Stimulated activated CD8-positive, alpha-beta memory T cell treated with anti-CD3 and anti-CD28 coated beads, Interleukin-15, amount 100 ng/mL, for 24 hours (primary cell): Measurements from ENCODE around the gene COL26A1.
"Not testable (repeated sequence)": the region's sequence is repeated elsewhere in the genome, so short reads cannot be mapped to it uniquely, and the experiment has no call there.

Experiments
- DNase-seq: peaks from one replicate; pipeline ENCODE4 v3.0.0-alpha.2; 2020; ENCODE audit warnings: low read depth

COL26A1 gene

DNA sequence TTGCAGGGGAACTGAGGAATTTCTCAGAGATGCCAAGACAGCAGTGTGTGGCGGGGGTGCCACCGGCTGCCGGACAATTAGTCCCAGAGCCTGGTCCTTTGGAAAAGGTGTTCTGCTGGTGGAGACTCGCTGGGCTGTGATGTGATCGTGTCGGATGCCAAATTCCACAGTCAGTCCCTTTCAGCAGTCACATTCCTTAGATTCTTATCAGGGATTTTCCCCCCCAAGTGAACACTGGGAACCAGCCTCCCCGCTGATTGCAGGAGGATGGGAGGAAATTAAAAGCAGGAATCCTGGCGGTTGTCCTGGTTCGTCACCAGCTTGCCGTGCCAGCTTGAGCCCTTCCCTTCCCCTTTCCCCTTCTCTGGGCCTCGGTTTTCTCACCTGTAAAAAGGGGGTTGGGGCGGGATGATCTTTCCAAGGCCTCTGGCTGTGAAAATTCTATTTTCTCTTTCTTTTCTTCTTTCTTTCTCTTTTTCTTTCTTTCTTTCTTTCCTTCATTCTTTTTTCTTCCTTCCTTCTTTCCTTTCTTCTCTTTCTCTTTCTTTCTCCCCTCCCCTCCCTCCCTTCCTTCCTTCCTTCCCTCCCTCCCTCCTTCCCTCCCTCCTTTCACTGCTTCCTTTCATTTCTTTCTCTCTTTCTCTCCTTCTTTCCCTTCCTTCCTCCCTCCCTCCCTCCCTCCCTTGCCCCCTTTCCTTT lies 39.6 kb downstream of the COL26A1 start:
- no peak for DNase-seq

DNA sequence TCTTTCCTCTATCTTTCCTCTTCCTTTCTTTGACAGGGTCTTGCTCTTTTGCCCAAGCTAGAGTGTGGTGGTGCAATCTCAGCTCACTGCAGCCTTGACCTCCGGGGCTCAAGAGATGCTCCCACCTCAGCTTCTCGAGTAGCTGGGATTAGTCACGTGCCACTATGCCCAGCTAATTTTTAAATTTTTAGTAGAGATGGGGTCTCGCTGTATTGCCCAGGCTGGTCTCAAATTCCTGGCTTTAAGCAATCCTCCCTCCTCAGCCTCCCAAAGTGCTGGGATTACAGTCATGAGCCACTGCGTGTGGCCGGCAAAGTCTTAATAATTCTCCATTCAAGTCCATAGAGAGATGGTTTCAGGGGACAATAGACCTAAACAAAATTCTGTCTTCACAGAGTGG lies 40.2 kb downstream of the COL26A1 start:
- no peak for DNase-seq

DNA sequence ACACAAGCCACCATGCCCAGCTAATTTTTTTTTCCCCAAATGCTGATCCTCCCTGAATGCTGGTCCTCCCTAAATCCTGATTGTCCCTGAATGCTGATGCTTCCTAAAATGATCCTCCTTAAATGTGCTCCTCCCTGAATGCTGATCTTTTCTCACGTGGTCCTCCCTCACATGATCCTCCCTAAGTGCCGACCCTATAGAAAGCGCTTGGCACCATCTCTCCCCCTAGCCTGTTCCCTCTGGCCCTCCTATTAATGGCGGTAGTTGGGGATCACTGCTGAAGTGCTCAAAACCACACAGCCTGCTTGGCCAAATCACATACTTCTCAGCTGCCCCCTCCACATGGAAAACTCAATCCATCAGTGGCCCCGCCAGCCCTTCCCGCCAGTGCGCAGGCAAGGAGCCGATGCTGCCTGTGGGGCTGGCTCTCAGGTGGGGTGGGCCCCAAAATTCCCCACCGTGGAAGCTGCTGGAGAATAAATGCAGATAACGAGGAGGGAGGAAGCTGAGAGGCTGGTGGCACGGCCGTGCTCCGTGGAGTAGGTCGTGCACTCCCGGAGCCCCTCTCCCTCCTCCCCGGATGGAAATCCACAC lies 42.9 kb downstream of the COL26A1 start:
- DNase-seq = no peak

DNA sequence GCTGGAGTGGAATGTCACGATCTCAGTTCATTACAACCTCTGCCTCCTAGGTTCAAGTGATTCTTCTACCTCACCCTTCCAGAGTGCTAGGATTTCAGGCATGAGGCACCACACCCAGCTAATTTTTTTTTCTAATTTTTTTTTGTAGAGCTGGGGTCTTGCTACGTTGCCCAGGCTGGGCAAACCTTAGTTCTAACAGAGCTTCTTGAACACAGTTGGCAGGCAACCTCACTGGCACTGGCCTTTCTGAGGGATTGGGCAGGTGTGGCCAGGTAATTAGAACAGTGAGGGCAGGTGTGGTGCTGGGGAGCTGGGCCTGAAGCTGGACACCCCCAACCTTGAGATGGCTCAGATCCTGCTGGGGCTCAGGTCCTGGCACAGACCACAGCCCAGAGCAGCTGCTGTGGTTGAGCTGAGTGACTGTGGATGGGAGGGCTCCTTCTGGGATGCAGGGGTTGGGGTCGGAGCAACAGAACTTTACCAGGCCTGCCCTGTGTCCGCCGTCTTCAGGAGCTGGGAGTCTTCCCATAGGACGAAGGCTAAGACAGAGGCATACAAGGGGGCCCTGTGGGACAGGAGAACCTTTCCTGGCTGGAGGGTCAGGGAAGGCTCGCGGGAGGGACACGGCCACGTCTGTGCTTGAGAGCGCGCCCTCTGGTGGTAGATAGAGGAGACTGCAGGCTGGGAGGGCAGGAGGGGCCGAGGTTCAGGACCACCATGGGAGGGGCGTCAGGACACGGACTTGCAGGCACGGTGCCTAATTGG lies 48.2 kb downstream of the COL26A1 start:
- DNase-seq = no peak

DNA sequence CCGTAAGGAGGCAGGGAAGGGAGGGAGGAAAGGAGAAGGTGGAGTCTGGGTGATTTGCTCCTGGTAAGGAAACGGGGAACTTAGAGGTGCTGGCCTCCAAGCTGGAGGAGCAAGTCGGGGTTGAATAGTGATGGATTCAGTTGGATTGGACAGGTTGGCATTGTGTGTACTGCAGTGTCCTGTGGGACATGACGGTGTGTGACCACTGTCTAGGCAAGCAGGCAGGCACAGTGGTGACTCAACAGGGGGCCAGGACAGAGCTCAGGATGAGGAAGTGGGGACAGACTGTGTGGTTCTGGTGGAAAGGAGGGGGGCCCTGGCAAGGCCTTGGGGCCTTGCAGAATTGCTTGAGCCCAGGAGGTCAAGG lies 48.8 kb downstream of the COL26A1 start:
- no peak for DNase-seq

DNA sequence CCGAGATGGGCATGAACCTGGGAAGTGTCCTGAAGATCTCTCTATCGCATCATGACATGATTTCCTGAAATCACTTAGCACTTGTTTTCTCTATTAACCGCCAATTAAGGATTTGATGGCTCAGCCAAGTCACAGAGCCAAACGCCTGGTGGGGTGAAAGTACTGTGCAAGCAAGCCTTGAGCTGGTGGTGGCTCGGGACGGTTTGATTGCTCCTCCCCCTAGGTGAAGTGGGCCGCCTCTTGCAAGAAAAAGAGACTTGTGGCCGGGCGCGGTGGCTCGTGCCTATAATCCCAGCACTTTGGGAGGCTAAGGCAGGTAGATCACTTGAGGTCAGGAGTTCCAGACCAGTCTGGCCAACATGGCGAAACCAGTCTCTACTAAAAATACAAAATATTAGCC lies 50.3 kb downstream of the COL26A1 start:
- no peak for DNase-seq

DNA sequence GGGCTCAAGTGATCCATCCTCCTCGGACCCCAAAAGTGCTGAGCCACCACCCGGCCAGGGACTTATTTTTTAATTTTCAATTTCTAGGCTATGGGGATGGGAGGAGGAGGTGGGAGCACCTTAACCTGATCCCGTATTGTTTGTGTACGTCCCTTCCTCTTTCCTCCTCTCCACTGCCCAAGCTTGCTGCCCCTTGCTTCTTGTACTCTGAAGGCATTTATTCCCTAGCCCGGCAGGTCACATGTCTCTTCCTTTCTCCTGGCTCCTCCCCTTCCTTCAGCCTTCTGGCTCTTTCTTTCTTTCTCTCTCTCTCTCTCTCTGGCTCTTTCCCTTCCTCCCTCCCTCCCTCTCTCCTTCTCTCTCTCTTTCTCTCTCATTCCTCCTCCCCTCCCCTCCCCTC lies 56.0 kb downstream of the COL26A1 start:
- DNase-seq = no peak

DNA sequence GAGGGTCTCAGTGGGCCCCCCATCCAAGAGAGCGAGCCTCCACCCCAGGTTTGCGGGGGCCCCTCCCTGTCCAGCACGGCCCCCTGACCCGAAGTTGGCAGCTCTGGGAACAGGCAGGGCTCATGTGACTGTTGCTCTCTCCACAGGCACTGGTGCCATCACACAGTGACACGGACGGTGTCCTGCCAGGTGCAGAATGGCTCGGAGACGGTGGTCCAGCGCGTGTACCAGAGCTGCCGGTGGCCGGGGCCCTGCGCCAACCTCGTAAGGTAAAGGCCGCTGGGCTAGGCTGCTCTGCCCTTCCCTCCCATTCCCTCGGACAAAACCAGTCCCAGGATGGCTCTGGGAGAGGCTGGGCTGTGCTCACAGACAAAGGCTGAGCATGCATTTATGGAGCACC lies 57.2 kb downstream of the COL26A1 start:
- no peak for DNase-seq

DNA sequence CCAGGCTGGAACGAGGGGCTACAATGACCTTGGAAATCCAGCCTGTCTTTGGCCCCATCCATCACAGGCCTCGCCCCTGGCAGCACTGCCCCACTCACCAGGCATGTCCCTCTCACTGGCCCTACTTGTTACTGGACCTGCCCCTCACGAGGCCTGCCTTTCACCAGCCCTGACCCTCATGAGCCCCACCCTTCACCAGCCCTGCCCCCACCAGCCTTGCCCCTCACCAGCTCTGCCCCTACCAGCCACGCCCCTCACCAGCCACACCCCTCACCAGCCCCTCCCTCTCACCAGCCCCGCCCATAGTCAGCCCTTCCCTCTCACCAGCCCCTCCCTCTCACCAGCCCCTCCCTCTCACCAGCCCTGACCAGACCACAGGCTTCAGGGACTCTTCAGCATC lies 57.8 kb downstream of the COL26A1 start:
- no peak for DNase-seq

DNA sequence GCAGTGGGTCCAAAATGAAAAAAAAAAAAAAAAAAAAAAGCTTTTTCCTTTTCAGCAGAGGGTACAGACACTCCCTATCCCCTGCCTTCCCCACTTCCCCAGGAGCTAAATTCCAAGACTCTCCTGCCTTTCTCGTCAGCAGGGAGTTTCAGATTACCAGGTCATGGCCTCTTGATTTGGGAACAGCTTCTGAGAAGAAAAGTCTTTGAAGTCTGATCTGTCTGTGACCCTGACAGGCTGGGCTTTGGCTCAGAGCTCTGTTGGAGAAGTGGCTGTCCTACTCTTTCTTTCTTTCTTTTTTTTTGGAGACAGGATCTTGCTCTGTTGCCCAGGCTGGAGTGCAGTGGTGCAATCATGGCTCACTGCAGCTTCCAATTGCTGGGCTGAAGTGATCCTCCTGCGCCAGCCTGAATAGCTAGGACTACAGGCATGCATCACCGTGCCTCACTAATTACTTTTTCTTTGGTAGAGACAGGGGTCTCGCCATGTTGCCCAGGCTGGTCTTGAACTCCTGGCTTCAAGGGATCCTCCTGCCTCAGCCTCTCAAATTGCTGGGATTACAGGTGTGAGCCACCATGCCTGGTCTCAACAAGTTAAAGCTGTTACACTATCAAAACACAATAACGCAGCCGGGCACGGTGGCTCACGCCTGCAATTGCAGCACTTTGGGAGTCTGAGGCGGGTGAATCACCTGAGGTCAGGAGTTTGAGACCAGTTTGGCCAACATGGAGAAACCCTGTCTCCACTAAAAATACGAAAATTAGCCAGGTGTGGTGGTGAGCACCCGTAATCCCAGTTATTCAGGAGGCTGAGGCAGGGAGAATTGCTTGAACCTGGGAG lies 59.9 kb downstream of the COL26A1 start:
- DNase-seq = no peak

DNA sequence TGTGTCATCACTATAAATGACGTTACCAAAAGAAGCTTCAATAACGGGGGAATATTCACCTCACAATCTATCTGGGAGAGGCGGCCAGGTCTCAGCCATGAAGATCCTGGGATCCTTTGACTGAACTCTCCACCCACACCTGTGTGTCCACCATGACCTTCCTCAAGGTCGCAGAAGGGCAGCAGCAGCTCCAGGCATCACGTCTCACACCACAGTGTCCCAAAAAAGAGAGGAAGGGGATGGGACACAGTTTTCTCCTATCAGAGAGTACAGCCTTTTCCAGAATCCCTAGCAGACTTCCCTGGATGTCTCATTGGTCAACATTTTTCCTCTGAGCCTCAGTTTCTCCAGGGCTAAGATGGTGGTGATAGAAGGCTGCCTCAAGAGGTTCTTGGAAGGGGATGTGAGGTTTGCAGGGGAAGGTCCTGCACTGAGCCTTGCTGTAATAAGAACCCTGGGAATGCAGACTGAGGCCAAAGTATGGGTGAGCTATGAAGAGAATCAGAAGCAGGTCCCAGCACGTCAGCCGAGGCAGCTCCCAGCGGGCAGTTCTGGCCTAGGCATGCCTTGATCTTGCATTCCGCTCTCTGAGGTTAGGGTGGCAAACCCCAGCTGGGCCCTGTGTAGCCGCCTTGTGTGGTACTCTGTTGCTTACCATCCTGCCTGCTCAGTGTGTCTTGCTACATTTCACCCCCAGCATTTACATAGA lies 63.8 kb downstream of the COL26A1 start:
- no peak for DNase-seq

DNA sequence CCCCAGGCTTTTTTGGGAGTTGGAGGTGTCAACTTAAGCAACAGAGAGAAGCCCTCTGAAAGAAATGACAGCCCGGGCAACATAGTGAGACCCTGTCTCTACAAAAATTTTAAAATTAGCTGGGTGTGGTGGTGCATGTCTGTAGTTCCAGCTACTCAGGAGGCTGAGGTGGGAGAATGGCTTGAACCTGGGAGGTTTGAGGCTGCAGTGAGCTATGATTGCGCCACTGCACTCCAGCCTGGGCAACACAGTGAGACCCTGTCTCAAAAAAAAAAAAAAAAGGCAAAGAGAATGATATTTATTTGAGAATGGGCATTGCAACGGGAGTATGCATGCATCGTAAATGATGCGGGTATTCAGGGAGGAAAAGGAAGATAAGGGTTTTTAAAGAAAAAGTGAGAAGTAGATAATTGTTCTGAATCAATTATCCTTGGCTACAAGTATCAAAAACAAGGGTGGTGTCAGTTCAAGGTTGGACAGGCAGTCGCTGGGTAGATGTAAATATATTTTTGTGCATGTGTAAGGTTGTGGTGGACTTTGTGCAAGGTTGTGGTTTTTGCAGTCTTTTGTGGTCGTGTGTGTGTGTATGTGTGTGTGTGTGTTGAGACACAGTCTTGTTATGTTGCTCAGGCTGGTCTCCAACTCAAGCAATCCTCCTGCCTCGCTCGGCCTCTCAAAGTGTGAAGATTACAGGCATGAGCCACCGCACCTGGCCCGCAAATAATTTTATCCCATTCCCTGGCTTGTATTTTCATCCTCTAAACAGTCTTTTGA lies 65.6 kb downstream of the COL26A1 start:
- no peak for DNase-seq

DNA sequence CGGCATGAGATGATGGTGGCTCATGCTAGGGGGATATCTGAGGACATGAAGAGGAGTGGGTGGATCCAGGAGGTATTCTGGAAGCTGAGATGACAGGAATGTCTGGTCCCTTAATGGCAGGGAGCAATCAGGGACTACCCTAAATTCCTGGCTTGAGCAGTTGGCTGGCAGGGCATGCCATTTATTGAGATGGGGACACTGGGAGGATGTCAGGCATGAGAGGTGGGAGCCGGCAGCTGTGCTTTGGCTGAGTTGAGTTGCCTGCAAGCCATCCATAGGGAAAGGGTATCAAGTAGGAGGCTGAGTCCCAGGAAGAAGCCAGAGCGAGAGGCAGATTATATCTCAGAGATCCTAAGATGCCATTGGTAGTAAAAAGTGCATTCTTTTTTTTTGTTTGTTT lies 69.6 kb downstream of the COL26A1 start:
- DNase-seq = no peak

DNA sequence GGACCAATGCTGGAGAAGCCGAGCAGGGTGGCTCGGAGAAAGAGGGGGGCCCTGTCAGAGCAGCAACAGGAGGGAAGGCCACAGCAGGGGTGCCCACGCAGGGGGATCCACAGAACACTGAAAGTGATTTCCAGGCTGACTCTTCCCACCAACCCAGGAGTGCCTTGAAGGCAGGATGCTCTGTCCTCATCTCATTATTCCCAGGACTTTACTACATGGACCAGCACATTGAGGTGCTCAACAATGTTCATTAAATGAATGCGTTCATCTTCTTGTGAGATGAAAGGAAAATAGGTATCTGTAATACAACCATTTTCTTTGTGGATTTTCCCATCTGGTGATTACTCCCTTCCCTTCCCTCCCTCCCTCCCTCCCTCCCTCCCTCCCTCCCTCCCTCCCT lies 71.0 kb downstream of the COL26A1 start:
- no peak for DNase-seq

DNA sequence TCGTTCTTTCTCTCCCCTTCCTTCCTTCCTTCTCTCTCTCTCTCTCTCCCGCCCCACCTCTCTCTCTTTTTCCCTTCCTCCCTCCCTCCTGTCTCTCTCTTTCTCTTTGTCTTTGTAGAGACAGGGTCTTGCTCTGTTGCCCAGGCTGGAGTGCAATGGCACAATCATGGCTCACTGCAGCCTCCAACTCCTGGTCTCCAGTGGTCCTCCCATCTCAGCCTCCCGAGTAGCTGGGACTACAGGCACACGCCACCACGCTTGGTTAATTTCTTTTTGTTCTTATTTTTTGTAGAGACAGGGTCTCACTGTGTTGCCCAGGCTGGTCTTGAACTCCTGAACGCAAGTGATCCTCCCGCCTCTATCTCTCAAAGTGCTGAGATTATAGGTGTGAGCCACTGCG lies 71.5 kb downstream of the COL26A1 start:
- DNase-seq = not testable (repeated sequence)

DNA sequence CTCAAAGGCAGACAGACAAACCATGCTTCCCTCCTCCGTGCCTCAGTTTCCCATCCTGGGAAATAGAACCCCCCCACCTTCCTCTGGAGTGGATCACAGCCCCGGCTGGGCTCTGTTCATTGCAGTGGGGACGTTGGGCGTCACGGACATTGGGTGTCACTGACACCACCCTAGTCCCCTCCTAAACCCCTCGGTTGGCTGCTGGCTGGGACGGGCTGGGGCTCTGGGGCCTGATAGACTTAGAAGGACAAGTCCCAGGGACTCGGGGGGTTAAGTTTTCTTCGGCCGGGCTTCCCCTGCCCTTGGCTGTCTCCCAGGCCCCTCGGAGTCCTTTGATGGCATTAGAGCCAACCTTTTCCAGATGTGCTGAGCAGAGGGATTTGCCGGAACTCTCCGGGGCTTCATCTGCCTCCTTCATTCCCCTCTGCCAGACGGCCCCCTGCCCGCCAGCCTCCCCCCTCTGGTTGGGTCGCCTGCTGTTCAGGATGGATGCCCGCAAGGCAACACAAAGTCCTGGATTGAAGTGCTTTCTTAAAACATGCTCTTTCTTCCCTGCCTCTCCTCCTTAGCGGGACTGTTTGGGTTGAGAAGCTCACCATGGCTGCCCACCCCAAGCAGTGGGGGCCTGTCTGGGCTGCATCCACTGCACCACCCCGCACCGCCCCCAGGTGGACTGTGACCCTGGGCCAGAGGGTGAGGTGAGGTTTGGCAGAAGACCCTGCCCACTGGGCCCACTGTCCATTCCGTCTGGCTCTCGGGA lies 73.0 kb downstream of the COL26A1 start:
- no peak for DNase-seq

DNA sequence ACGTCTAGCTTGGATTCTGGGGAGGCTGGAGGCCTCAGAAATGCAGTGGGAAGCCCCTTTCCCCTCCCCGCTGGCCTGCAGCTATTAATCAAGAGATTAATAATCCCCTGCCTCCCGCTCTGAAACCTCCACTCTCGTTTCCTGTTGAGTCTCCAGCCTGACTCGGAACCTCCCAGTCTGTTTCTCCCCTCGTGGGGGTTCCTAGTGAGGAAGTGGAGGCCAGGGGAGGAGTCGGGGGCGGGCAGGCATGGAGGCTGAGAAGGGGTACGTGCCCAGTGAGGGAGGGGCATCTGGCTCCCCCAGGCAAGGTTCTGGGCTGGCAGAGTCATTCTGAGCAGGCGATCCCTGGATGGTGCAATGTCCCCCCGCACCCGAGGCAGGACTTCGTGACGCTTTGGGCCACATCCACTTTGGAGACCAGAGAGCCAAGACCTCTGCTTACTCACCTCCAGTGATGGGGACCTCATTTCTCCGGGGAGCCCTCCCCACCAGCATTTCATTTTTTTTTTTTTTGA lies 73.6 kb downstream of the COL26A1 start:
- no peak for DNase-seq

DNA sequence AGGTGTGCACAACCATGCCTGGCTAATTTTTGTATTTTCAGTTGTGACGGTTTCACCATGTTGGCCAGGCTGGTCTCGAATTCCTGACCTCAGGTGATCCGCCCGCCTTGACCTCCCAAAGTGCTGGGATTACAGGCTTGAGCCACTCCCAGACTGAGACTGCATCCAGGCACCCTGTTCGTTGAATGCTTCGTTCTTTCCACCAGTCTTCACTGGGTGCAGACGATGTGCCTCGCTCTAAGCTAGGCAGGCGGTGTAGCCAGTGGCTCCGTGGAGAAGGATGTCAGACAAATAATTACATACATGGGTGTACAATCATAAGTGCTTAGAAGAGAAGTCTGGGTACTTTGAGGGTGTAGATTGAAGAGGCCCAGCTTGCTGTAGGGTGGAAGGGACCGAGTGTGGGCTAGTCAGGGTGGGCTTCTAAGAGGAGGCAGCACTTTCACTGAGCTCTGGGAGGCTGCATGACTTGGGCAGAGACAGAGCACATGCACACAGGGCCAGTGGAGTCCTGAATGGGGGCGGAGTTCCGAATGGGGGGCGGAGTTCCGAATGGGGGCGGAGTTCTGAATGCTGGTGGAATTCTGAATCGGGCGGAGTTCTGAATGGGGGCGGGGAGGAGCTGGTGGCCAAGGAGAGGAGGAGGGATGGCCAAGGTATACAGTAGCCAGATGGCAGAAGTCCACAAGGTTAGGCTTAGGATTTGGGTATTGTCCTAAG lies 74.3 kb downstream of the COL26A1 start:
- DNase-seq = no peak

DNA sequence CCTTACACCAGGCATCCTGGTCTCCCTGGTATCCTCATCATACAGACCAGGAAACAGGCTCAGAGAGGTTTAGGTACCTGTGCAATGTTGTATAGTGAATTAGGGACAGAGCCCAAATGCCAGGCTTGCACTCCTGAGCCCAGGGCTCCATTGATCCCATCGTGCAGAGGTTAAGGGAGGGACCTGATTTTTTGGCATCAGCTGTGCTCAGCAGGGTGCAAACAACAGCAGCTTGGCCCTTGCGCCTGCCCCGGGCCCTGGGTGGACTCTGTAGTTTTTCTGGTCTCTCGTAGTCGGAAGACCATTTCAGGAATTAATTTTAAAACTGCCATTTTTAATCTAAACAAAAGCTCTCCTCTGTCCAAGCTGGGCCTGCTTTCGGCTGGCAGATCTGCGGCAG lies 79.2 kb downstream of the COL26A1 start:
- DNase-seq = no peak
